ENCODE results near the gene AUTS2. TPM values are rescaled to one million over a fixed set of nuclear protein-coding genes. Genes with fewer than 3 reads are reported as not detected.

Gene AUTS2
- total RNA-seq, 1 donor from 2014 or later, result 9.9 TPM

- Histone ChIP-seq H3K27me3 (ENCODE audit: control insufficient read depth, insufficient read depth, low read length) (no peaks in the 10 kb centered on the region), H3K4me3 (ENCODE audit: low read depth, low read length) (no peak overlapping the region), H3K36me3 (ENCODE audit: control insufficient read depth, insufficient read depth, low read length) (no peaks in the 10 kb centered on the region)
- no peak for TF ChIP-seq CTCF (IDR thresholded peaks at IDR 0.05; ENCODE audit: insufficient read depth, low read length, poor library complexity, severe bottlenecking)
- DNase-seq (ENCODE audit: low read depth), result no peak
Observed at GRCh38 chr7:70720191-70720873, 1122.1 kb downstream of the AUTS2 start.

GRCh38 chr7:70721500-70721899, 1123.2 kb downstream of the AUTS2 start:
- DNase-seq (ENCODE audit: low read depth), result no peak
- Histone ChIP-seq H3K36me3 (ENCODE audit: control insufficient read depth, insufficient read depth, low read length) (no peaks in the 10 kb centered on the region), H3K27me3 (ENCODE audit: control insufficient read depth, insufficient read depth, low read length) (no peaks in the 10 kb centered on the region), H3K4me3 (ENCODE audit: low read depth, low read length) (no peak overlapping the region)
- TF ChIP-seq CTCF (IDR thresholded peaks at IDR 0.05; ENCODE audit: insufficient read depth, low read length, poor library complexity, severe bottlenecking), result no peak

GRCh38 chr7:70723339-70723738, 1125.1 kb downstream of the AUTS2 start:
- H3K4me3 ChIP-seq (ENCODE audit: low read depth, low read length), result no peak overlapping the region
- TF ChIP-seq CTCF (IDR thresholded peaks at IDR 0.05; ENCODE audit: insufficient read depth, low read length, poor library complexity, severe bottlenecking), result no peak
- H3K36me3 ChIP-seq (ENCODE audit: control insufficient read depth, insufficient read depth, low read length), result no peaks in the 10 kb centered on the region
- DNase-seq (ENCODE audit: low read depth), result no peak
- H3K27me3 ChIP-seq (ENCODE audit: control insufficient read depth, insufficient read depth, low read length), result no peaks in the 10 kb centered on the region

GRCh38 chr7:70725448-70725847, 1127.2 kb downstream of the AUTS2 start:
- Histone ChIP-seq H3K4me3 (ENCODE audit: low read depth, low read length) (no peak overlapping the region), H3K27me3 (ENCODE audit: control insufficient read depth, insufficient read depth, low read length) (no peaks in the 10 kb centered on the region)
- TF ChIP-seq CTCF (IDR thresholded peaks at IDR 0.05; ENCODE audit: insufficient read depth, low read length, poor library complexity, severe bottlenecking), result no peak

GRCh38 chr7:70726294-70726693, 1128.0 kb downstream of the AUTS2 start:
- no peak for DNase-seq (ENCODE audit: low read depth)
- Histone ChIP-seq H3K4me3 (ENCODE audit: low read depth, low read length) (no peak overlapping the region), H3K27me3 (ENCODE audit: control insufficient read depth, insufficient read depth, low read length) (no peaks in the 10 kb centered on the region), H3K36me3 (ENCODE audit: control insufficient read depth, insufficient read depth, low read length) (no peaks in the 10 kb centered on the region)
- TF ChIP-seq CTCF (IDR thresholded peaks at IDR 0.05; ENCODE audit: insufficient read depth, low read length, poor library complexity, severe bottlenecking), result no peak

More at GRCh38 chr7:70725448-70725847, 1127.2 kb downstream of the AUTS2 start:
- H3K36me3 ChIP-seq (ENCODE audit: control insufficient read depth, insufficient read depth, low read length), result no peaks in the 10 kb centered on the region
- DNase-seq (ENCODE audit: low read depth), result no peak

GRCh38 chr7:70726951-70727378, 1128.7 kb downstream of the AUTS2 start:
- H3K4me3 ChIP-seq (ENCODE audit: low read depth, low read length), result no peak overlapping the region
- H3K27me3 ChIP-seq (ENCODE audit: control insufficient read depth, insufficient read depth, low read length), result no peaks in the 10 kb centered on the region
- no peak for DNase-seq (ENCODE audit: low read depth)
- TF ChIP-seq CTCF (IDR thresholded peaks at IDR 0.05; ENCODE audit: insufficient read depth, low read length, poor library complexity, severe bottlenecking), result no peak
- no peaks in the 10 kb centered on the region for H3K36me3 ChIP-seq (ENCODE audit: control insufficient read depth, insufficient read depth, low read length)

Measured in kidney epithelial cell (primary cell).